GM19397 (cell line): Measurements from ENCODE around the gene ZDHHC19.
"Not testable (repeated sequence)": the region's sequence is repeated elsewhere in the genome, so short reads cannot be mapped to it uniquely, and the experiment has no call there.

Source experiments
- ATAC-seq: cut with Tn5 transposase; IDR thresholded peaks from one replicate; pipeline ENCODE4 v1.9.1; 2021; ENCODE audit warnings: mild to moderate bottlenecking, moderate library complexity; ENCODE audit not compliant: unreplicated experiment

ZDHHC19 gene

DNA sequence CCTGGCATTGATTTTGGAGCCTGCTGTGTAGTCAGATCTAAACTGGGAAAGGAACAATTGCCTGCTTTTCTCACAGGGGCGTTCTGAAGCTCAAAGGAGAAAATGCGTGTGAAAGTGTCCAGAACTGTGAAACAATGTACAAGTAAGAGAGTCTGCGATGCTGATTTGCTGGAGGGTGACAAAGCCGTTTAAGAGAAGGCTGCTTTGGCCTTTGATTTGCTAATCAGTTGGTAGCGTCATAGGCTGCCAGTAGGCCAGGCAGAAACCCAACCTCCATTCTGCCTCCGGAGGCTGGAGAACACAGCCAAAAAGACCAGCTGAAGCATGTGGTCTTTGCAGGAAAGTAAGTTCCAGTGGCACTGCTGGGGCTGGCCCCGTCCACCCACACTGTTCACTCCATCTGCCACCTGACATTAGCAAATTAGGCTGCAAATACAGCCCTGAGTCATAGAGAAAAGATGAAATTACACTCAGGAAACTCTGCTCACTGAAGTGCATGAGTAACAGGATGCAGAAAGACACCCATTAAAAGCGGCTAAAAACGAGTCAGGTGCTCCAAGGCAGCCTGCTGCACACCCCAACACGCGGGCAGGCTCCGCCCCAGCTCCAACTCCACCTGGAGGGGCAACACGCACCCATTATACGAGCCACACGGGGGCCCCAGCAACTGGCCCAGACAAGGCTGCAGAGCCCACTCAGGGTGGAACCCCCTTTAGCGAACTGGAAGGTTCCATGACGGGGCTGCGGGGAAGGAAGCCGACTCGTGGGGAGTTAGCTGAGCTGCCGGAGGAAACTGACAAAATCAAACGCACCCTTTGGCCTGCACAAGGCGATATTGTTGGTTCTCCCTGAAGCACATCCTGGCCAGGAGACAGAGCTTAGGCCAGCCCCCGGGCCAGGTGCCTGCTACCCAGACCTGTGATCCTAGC lies 31.6 kb downstream of the ZDHHC19 start:
- ATAC-seq = peak; percentile 70

DNA sequence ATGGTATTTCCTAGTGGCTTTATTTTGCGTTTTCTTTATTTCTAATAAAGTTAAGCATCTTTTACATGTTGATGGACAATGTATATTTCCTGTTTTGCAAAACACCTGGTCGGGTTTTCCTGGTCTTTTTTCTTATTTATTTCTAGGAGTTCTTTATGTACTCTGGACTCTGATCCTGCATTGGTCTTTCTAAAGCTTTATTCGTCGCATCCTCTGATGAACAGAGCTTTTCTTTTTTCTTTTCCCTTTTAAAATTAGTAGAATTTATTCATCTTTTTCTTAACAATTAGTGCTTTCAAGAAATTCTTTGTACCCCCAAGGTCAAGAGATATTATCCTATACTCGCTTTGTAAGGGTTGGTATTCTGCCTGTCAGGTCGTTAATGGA lies 32.2 kb downstream of the ZDHHC19 start:
- no peak for ATAC-seq

GRCh38 chr3:196177967-196178366 lies 33.2 kb downstream of the ZDHHC19 start:
- ATAC-seq = no peak

GRCh38 chr3:196177567-196177966 lies 33.6 kb downstream of the ZDHHC19 start:
- ATAC-seq = no peak

DNA sequence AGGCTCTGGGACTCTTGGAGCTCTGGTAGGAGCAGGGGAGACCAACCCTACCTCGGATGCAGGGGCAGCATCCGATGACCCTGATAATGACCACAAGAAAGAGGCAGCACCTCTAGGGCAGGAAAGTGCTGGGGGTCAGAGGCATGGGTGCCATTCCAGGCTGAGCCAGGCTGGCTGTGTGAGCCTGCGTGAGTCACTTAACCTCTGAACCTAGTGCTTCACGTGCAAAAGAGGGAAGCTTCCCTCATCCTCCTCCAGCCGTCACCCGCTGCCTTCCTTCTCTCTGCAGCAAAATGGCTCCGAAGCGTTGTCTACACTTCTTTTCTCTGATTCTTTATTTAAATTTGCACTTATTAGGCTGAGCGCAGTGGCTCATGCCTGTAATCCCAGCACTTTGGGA lies 35.5 kb downstream of the ZDHHC19 start:
- no peak for ATAC-seq

DNA sequence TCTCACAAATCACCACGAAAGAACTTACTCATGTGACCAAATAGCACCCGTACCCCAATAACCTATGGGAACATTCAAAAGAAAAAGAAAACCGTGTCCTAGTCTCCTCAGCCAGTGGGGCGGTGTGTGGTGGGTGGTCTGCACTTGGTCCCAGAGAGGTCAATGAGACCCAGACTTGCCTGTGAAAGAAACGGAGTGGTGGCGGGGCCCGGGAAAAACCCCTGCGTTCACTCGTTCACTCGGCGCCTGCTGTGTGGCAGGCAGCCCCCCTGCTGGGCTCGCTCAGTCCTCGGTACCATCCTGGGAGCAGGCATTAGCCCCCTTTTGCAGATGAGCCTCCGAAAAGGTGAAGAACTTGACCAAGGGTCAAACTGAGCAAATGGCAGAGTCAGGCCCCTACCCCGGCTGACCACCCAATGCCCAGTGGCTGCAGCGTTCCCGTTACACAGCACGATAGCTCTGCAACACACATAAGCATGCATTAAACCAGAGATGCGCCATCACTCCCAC lies 36.0 kb downstream of the ZDHHC19 start:
- no peak for ATAC-seq

- no peak for ATAC-seq
Measured at GRCh38 chr3:196174652-196175051, 36.5 kb downstream of the ZDHHC19 start.

DNA sequence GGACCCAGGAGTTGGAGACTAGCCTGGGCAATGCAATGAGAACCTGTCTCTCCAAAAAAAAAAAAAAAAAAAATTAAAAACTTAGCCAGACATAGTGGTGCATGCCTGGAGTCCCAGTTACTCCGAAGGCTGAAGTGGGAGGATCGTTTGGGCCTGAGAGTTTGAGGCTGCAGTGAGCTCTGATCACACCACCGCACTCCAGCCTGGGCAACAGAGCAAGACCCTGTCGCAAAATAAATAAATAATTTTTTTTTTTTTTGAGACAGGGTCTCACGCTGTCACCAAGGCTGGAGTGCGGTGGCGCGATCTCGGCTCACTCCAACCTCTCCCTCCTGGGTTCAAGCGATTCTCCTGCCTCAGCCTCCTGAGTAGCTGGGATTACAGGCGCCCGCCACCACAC lies 40.9 kb downstream of the ZDHHC19 start:
- not testable (repeated sequence) for ATAC-seq

DNA sequence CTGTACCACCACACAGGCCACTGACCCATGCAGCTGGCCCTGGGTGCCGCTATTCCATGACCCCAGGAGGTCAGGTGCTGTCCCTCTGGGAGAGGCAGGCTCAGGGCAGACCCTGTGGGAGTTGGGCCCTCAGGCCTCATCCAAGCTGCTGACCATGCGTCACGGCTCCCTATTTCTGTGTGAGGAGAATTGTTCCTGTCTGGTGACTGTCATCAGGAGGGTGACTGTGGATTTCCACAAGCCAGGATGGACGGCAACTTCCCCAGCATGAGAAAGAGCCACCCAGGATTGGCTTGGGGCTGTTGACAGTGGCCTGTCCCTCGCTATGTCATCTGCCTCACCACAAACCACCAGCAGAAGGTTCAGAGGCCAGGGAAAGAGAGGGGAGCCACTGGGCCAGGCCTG lies 41.4 kb downstream of the ZDHHC19 start:
- ATAC-seq = no peak

DNA sequence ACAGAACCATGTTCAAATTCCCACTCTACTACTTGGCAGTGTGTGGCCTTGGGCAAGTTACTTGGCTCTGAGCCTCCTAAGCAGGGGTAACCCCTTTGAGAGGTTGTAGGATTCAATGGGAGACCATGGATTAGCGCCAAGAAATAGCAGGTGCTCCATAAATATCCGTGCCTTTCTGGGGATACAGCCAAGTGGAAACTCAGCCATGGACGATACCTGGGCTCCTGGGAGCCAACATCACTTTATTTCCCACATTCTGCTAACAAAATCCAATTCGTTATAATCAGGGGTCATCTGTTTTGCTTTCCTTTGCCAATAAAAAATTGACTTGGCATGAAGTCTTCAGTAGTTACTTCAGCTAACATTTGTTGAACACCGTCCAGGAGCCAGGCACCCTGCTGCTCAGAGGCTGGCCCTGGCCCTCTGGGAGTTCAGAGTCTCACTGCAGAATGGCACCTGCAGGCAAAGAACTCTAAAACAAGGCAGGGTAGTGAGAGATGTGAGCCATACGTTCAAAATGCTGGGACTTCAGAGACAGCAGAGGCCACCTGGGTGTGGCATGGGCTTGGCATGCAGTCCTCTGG lies 42.3 kb downstream of the ZDHHC19 start:
- no peak for ATAC-seq

DNA sequence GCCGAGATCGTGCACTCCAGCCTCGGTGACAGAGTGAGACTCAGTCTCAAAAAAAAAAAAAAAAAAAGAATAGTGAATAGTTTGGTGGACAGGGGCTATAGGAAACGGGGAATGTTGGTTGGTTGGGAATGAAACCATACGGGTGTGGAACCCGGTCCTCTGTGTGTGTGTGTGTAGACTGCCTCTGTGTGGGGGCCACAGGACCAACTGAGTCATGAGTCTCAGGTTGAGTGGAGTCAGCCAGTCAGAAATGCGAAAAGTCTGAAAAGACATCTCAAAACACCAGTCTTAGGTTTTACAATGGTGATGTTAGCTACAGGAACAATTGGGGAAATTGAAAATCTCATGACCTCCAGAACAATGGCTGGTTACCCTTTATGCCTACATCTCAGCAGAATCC lies 44.5 kb downstream of the ZDHHC19 start:
- no peak for ATAC-seq

- ATAC-seq = no peak
Measured at GRCh38 chr3:196165850-196166249, 45.4 kb downstream of the ZDHHC19 start.

GRCh38 chr3:196165006-196165575 lies 46.1 kb downstream of the ZDHHC19 start:
- not testable (repeated sequence) for ATAC-seq

DNA sequence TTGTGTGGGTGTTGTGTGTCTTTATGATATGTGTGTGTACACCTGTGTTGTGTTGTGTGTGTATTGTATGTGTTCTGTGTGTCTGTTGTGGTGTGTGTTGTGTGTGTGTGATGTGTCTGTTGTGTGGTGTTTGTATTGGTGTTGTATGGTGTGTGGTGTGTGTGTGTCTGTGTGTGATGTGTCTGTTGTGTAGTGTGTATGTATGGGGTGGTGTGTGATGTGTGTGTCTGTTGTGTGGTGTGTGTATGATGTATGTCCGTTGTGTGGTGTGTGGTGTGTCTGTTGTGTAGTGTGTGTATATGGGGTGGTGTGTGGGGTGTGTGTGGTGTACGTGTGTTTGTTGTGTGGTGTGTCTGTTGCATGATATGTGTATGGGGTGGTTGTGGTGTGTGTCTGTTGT lies 46.6 kb downstream of the ZDHHC19 start:
- ATAC-seq = no peak

GRCh38 chr3:196163666-196164493 lies 47.3 kb downstream of the ZDHHC19 start:
- ATAC-seq = no peak

DNA sequence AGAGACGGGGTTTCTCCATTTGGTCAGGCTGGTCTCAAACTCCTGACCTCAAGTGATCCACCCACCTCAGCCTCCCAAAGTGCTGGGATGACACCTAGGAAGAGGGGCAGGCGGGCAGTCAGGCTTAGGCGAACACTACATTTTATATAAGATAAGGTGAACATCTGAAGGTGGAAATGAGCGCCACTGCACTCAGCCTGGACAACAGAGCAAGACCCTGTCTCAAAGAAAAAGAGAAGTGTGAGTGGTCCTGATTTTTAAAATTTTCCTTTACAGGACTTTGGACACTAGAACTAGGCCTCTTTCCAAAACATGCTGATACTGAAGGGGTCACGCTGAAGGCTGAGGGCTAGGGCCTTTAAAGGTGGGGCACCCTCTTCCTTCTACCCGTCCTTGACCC lies 48.0 kb downstream of the ZDHHC19 start:
- ATAC-seq = no peak

GRCh38 chr3:196162679-196163078 lies 48.5 kb downstream of the ZDHHC19 start:
- no peak for ATAC-seq

DNA sequence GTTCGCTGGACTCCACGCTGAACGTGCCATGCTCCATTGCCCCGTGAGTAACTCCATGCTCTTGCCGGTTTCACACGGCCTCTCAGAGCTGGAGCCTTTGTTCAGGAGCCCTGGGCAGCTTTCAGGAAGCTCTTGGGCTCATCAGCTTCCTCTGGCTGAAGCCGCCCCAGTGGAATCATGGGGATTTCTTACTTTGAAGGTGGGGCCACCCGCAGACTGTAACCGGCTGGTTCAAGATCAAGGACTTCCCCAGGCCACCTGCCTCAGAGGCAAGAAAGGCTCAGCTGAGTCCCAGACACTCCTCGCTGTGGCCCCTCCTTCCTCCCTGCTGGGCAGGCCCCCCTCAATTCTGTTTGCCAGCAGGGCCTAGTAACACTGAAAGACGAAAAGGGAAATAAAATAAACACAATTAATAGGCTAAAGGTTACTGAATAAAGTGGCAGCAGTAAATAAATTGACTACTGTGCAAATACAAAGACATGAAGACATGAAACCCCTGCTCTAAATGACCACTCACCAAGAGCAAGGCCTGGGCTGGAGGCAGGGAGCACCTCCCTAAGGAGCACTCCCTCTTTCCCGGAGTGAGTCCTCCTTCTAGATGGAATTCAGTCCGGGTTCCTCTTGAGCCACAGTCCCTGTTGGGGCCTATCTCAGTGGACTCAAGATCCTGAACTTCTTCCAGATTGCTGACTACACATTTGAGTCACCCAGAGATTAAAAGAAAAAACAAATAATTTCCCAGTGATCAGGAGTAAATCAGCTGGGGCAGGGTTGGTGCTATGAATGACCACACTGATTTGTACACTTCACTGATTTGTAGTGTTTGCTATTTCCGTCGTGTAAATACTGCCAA lies 51.0 kb downstream of the ZDHHC19 start:
- ATAC-seq = peak; percentile 86

- ATAC-seq = no peak
Measured at GRCh38 chr3:196159526-196159925, 51.7 kb downstream of the ZDHHC19 start.

DNA sequence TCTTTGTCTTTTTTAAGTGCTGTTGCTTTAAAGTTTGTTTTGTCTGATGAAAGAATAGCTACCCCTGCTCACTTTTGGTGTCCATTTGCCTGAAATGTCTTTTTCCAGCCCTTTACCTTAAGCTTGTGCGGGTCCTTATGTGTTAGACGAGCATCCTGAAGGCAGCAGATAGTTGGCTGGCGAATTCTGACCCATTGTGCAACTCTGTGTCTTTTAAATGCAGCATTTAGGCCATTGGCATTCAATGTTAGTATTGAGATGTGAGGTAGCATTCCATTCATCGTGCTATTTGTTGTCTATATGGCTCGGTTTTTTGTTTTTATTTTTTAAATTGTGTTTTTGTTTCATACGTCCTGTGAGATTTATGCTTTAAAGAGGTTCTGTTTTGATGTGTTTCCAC lies 55.0 kb downstream of the ZDHHC19 start:
- ATAC-seq = no peak
